ENCODE measurements around the gene ALS2CL.

ALS2CL gene

GRCh38 chr3:46677411-46677726 lies 16.1 kb downstream of the ALS2CL start:
- Mint-ChIP-seq H3K4me3 (no peak overlapping the region), H3K36me3 (peaks cover 6% of the 10 kb centered on the region), H3K4me1 (no peaks in the 10 kb centered on the region), H3K27ac (no peak overlapping the region), H3K27me3 (no peaks in the 10 kb centered on the region), H3K9me3 (no peaks in the 10 kb centered on the region)

DNA sequence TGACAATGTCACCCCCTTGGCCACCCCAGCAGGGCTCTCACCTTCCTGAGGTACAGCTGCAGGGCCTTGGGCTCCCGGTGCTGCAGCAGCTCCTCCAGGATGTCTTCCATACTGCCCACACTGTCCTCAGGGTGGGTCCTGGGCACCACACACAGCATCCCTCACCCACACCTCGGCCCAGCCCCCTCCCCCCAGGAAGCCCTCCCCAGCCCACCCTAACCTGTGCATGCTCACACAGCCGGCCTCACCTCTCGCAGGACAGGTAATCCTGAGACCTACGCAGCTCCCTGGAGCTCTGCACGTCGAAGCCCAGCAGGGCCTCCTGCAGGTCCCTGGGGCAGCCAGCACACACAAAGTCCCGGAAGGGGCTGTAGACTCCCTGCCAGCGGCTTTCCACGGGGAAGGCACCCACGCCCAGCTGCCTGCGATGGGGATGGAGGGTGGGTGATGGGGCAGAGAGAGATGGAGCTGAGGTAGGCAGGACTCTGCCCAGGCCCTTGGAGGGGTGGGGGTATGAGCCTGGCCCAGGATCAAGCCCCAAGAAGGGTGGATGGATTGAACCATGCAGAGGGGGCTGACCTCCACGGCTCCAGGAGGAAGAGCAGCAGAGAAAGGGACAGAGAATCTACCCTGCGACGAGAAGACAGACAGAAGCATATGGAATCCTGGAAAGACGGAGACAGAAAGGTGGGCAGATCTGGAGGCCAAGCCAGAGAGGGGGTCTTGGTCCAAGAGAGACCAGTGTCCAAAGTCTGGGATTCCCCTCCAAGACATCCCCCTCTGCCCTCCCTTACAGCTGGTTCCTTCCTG lies 16.7 kb downstream of the ALS2CL start:
- H3K4me3 Mint-ChIP-seq = no peak overlapping the region
- H3K9me3 Mint-ChIP-seq = no peaks in the 10 kb centered on the region
- H3K27me3 Mint-ChIP-seq = no peaks in the 10 kb centered on the region
- H3K27ac Mint-ChIP-seq = no peak overlapping the region
- H3K36me3 Mint-ChIP-seq = peaks cover 6% of the 10 kb centered on the region
- no peaks in the 10 kb centered on the region for H3K4me1 Mint-ChIP-seq

- Mint-ChIP-seq H3K27me3 (no peaks in the 10 kb centered on the region), H3K9me3 (no peaks in the 10 kb centered on the region), H3K27ac (no peak overlapping the region), H3K4me3 (no peak overlapping the region), H3K4me1 (no peaks in the 10 kb centered on the region), H3K36me3 (peaks cover 6% of the 10 kb centered on the region)
Observed at GRCh38 chr3:46675843-46676567, 17.5 kb downstream of the ALS2CL start.

DNA sequence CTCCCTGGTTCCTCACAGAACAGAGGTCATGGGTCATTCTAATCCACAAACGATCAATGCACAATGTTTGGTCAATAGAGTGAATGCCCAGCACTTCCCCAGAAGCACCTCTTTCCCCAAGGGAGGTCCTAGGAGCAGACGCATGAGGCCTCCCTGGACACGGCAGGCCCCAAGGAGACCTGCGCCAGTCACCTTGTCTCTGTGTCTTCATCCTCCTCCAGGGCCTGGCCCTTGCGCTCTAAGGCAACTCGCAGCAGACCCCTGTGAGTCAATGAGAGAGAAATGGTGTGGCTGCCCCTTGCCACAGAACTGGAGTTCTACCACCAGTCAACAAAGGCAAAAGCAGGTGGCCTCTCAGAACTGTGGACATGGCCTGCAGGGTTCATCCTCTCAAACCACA lies 18.1 kb downstream of the ALS2CL start:
- Mint-ChIP-seq H3K9me3 (no peaks in the 10 kb centered on the region), H3K27ac (no peak overlapping the region), H3K36me3 (peaks cover 6% of the 10 kb centered on the region), H3K4me1 (no peaks in the 10 kb centered on the region), H3K27me3 (no peaks in the 10 kb centered on the region), H3K4me3 (no peak overlapping the region)

DNA sequence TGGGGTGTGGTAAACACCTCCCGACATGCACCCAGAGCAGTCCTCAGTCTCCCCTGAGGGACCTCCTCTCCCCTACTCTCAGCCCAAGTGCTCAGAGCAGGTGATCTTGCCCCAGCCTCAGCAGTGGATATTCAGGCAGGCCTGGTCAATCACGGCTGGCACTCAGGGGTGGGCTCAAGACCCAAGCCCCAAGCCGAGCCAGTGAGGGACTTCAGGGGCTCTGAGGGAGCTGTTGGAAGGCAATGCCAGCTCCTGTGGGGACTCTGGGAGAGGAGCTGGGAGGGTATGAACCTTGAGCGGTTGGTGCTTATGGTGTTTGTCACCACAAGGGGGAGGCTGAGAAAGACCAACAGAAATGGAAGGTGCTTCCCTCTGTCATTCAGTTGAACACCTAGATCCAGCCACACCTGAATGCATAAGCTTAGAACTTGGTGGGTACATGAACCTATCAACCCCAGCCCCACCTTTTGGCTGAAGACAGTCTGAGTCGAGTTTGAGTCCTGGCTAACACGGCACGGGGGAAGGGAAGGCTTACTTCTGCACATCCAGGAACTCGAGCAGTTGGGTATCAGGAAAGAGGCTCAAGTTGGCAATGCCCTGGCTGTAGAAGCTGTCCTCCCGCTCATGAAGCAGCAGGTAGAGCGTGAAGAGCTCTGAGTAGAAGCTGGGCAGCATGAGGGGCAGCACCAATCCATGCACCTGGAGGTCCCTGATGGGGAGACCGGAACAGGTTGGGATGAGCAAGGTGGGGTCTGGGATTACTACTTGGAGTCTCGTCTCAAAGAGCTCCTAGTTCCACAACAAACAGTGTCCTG lies 19.2 kb downstream of the ALS2CL start:
- Mint-ChIP-seq H3K27ac (no peak overlapping the region), H3K4me3 (no peak overlapping the region), H3K27me3 (no peaks in the 10 kb centered on the region), H3K4me1 (no peaks in the 10 kb centered on the region), H3K36me3 (peaks cover 2% of the 10 kb centered on the region), H3K9me3 (no peaks in the 10 kb centered on the region)

DNA sequence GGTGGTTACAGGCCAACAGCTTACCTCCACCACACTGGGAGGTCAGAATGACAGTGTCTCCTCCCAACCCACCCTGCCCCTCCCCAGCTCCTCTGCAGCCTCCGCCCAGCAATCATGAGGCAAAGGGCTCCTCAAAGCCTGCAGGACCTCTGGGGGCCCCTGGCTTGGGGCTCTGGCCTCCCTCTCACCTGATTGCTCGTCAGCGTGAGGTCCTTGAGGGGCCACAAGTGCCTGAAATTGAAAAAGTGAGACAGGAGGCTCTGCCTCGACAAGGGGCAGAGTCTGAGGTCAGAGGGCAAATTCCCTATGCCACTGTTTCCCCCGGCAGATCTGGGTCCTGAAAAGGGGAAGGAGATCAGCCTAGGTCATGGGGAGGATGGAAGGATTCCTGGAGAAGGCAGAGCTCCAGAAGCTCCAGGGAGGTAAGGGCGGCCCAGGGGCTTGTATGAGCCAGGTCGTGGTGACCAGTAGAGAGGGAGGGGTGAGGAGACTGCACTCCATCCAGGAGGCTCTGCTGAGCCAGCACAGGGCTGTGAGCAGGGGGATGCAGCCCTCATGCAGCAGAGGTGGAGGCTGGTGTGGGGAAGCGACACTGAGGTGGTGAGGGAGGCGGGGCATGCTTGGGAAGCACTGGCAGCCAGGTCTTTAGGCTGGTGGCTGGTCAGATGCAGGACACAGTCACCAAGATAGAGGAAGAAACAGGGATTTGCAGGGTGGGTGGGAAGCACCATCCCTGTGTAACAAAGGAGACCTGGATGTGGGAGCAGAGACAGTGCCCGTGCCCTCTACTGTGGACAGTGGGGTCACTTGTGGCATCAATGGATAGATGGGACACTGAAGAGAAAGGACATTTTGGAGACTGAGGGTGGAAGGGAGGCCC lies 20.1 kb downstream of the ALS2CL start:
- no peaks in the 10 kb centered on the region for H3K4me1 Mint-ChIP-seq
- no peaks in the 10 kb centered on the region for H3K27me3 Mint-ChIP-seq
- H3K9me3 Mint-ChIP-seq = no peaks in the 10 kb centered on the region
- no peak overlapping the region for H3K4me3 Mint-ChIP-seq
- peaks cover 2% of the 10 kb centered on the region for H3K36me3 Mint-ChIP-seq
- H3K27ac Mint-ChIP-seq = no peak overlapping the region

GRCh38 chr3:46672349-46672695 lies 21.2 kb downstream of the ALS2CL start:
- Mint-ChIP-seq H3K4me3 (no peak overlapping the region), H3K27me3 (no peaks in the 10 kb centered on the region), H3K36me3 (peaks cover 2% of the 10 kb centered on the region), H3K27ac (no peak overlapping the region), H3K9me3 (no peaks in the 10 kb centered on the region), H3K4me1 (no peaks in the 10 kb centered on the region)

DNA sequence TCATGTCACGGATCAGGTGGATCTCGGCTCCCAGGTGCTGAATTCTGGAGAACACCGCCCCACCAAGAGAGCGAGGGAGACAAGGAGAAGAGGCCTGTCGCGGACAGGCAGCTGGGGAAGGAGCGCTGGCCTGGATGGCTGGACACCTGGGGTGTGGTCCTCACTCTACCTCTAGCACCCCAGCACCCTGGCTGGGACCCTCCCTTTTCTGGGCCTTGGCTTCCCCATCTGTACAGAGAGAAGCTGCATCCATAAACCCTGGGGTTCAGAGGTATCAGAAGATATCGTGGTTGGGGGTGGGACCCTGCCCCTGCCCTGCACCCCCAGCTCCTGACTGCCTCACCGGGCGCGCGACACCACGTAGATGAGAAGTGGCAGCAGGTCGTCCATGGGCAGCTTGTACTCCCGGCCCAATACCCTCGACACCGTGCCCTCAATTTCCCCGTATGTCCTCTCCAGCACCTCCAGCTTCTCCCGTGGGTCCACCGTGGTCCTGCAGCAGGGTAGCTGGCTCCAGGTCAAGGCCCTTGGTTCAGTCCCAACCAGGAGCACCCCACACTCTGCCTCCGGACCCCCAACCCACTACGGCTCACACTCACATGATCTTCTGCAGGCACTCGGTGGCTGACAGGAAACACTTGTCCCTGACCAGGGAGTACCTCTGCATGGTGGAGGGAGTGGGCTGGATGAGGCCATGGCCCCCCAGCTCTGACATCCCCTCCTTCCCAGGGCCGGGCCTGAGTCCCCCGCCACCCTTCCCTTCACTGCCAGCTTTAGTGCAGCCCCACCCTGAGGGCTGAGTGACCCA lies 21.7 kb downstream of the ALS2CL start:
- Mint-ChIP-seq H3K36me3 (peaks cover 2% of the 10 kb centered on the region), H3K9me3 (no peaks in the 10 kb centered on the region), H3K27me3 (no peaks in the 10 kb centered on the region), H3K4me1 (no peaks in the 10 kb centered on the region), H3K27ac (no peak overlapping the region), H3K4me3 (no peak overlapping the region)

DNA sequence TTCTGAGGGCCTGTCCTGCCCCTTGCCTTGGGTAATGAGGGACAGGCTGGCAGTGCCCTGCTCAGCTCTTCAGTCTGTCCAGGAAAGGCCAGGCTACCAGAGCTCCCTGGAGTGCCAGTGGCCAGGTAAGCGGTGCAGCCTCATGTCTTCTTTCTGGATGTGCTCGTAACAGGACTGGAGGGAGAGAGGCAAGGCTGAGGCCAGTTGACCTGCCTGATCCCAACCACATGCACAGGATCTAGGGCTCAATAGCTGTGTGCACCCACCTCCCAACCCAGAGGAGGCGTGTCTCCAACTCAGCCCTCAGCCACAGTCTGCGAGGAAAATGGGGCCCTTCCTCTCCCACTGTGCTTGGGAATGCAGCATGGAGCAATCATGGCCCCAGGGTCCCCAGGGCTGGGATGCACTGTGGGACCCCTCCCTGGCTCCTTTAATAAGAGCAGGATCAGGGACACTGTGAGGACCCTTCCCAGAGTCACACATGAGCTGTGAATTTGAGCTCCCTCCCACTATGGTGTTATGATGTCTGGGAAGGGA lies 22.5 kb downstream of the ALS2CL start:
- H3K36me3 Mint-ChIP-seq = peaks cover 2% of the 10 kb centered on the region
- no peaks in the 10 kb centered on the region for H3K4me1 Mint-ChIP-seq
- H3K9me3 Mint-ChIP-seq = no peaks in the 10 kb centered on the region
- no peak overlapping the region for H3K4me3 Mint-ChIP-seq
- no peaks in the 10 kb centered on the region for H3K27me3 Mint-ChIP-seq
- no peak overlapping the region for H3K27ac Mint-ChIP-seq

DNA sequence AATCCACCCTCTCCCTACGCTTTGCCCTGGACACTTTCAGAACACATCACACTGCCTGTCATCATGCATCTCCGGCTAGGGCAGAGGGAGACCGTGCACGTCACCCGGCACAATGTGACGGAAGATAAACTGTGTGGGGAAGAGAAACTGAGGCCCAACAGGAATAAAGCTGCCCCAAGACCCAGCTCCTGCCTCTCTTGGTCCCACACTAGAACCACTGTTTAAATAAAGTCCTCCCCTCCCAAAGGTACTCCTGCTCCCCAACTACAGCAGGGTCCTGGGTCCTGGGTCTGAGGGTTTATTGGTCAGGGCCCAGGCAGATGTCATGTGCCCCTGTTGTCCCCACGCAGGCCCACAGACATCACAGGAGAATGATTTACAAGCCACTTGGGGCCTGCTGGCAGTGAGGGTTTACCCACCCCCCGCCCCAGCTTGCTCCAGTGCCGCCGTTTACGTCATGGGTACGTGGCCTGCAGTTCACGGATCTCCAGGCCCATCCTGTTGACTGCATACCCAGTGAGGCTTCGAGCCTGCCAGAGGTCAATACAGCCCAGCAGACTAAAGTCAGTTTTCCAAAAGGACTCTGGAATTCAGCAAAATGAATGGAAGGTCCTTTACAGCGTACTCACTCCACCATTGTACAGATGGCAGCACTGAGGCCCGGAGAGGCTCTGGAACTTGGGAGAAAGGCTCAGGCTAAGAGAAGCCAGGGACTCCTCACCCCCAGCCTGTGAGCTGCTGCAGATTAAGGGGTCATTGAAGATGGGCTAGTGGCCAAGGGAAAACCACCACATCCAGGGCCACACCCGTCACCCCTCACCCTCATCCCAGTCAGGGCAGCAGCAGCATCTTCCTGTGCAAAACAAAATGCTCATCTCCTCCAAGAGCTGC lies 23.2 kb downstream of the ALS2CL start:
- Mint-ChIP-seq H3K9me3 (no peaks in the 10 kb centered on the region), H3K4me1 (no peaks in the 10 kb centered on the region), H3K27me3 (no peaks in the 10 kb centered on the region), H3K36me3 (peaks cover 2% of the 10 kb centered on the region), H3K27ac (no peak overlapping the region), H3K4me3 (no peak overlapping the region)

GRCh38 chr3:46669191-46669999 lies 24.1 kb downstream of the ALS2CL start:
- Mint-ChIP-seq H3K4me3 (no peak overlapping the region), H3K27me3 (no peaks in the 10 kb centered on the region), H3K27ac (peak overlapping the region; percentile 51), H3K36me3 (peaks cover 2% of the 10 kb centered on the region), H3K4me1 (no peaks in the 10 kb centered on the region), H3K9me3 (no peaks in the 10 kb centered on the region)

- Mint-ChIP-seq H3K36me3 (peaks cover 2% of the 10 kb centered on the region), H3K27ac (no peak overlapping the region), H3K27me3 (no peaks in the 10 kb centered on the region), H3K9me3 (no peaks in the 10 kb centered on the region), H3K4me1 (no peaks in the 10 kb centered on the region), H3K4me3 (no peak overlapping the region)
Observed at GRCh38 chr3:46668591-46668990, 24.9 kb downstream of the ALS2CL start.

GRCh38 chr3:46668116-46668515 lies 25.4 kb downstream of the ALS2CL start:
- peak overlapping the region; percentile 30 for H3K27ac Mint-ChIP-seq
- no peaks in the 10 kb centered on the region for H3K4me1 Mint-ChIP-seq
- no peaks in the 10 kb centered on the region for H3K27me3 Mint-ChIP-seq
- H3K4me3 Mint-ChIP-seq = no peak overlapping the region
- no peaks in the 10 kb centered on the region for H3K36me3 Mint-ChIP-seq
- no peaks in the 10 kb centered on the region for H3K9me3 Mint-ChIP-seq
